ENCODE data around the gene RUNX1. TPM values are rescaled to one million over a fixed set of nuclear protein-coding genes. Genes with fewer than 3 reads are reported as not detected.

RUNX1 gene
- total and polyA plus RNA-seq, 8 donors = 7.5 to 89.6 (median 10.8) TPM

- Histone ChIP-seq H3K36me3 (peaks cover 0 to 91% of the 10 kb centered on the region in 2 donors), H3K9me3 (no peaks in the 10 kb centered on the region), H3K27me3 (no peaks in the 10 kb centered on the region), H3K4me3 (no peak overlapping the region), H3K27ac (no peak overlapping the region), H3K4me1 (peaks cover 17 to 58% of the 10 kb centered on the region in 2 donors)
- TF ChIP-seq, protein P1, sequence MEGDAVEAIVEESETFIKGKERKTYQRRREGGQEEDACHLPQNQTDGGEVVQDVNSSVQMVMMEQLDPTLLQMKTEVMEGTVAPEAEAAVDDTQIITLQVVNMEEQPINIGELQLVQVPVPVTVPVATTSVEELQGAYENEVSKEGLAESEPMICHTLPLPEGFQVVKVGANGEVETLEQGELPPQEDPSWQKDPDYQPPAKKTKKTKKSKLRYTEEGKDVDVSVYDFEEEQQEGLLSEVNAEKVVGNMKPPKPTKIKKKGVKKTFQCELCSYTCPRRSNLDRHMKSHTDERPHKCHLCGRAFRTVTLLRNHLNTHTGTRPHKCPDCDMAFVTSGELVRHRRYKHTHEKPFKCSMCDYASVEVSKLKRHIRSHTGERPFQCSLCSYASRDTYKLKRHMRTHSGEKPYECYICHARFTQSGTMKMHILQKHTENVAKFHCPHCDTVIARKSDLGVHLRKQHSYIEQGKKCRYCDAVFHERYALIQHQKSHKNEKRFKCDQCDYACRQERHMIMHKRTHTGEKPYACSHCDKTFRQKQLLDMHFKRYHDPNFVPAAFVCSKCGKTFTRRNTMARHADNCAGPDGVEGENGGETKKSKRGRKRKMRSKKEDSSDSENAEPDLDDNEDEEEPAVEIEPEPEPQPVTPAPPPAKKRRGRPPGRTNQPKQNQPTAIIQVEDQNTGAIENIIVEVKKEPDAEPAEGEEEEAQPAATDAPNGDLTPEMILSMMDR (IDR thresholded peaks at IDR 0.05) = no peak
- DNase-seq (no peak), ATAC-seq (no peak)
- intact Hi-C loops (cut with DNase I) = no loop called here
Measured at GRCh38 chr21:34875830-34876229, 173.3 kb downstream of the RUNX1 start.

- Histone ChIP-seq H3K27me3 (no peaks in the 10 kb centered on the region), H3K4me3 (no peak overlapping the region), H3K9me3 (no peaks in the 10 kb centered on the region), H3K27ac (peak overlapping the region; percentile 0 to 4), H3K36me3 (peaks cover 3 to 93% of the 10 kb centered on the region in 2 donors), H3K4me1 (peaks cover 20 to 58% of the 10 kb centered on the region in 2 donors)
- TF ChIP-seq, protein P1 (IDR thresholded peaks at IDR 0.05) = no peak
- no peak for ATAC-seq
- intact Hi-C loops (cut with DNase I) = no loop called here
- DNase-seq = no peak
Measured at GRCh38 chr21:34874684-34875513, 174.2 kb downstream of the RUNX1 start.

DNA sequence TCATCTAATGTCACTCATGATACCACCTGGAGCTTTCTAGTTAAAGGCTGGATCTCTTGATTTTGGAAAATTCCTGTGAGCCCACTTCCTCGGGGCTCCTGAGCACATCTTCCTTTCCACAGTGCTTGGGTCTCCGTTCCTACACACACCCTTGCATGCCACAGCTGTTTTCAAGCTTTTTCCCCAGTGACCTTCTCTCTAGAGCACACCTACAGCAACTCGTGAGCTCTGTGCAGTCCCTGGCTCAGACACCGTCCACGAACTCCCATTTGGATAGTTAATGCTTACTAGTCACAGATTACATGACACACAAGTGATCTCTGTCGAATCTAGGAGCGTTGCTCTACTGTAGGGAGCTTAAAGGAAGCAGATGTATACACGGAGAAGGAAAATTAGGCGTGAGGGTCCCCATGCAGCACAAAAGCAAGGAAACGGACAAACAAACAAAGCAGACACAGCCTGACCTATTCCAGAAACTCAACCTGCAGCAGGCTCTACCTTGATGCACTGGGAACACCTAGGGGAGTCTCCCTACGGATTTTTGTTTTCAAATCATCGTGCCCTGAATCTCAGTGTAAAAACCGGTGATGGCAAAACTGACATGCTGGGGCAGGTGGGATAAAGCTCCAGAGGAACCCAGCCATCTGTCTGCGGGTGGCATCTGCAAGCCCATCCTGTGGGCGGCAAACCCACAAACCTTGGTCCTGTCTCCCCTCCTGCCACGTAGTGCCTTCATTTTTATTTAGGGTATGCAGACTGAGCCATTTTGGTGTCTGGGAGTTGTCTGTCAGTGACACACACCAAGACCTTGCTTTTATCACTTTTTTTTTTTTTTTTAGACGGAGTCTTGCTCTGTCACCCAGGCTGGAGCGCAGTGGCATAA is 177.8 kb downstream of the RUNX1 start:
- no peaks in the 10 kb centered on the region for H3K9me3 ChIP-seq
- H3K27ac ChIP-seq = no peak overlapping the region
- H3K4me3 ChIP-seq = no peak overlapping the region
- DNase-seq (no peak), ATAC-seq (no peak)
- H3K4me1 ChIP-seq = peaks cover 15 to 57% of the 10 kb centered on the region in 2 donors
- peaks cover 3 to 90% of the 10 kb centered on the region in 2 donors for H3K36me3 ChIP-seq
- intact Hi-C loops (cut with DNase I) = no loop called here
- no peaks in the 10 kb centered on the region for H3K27me3 ChIP-seq
- TF ChIP-seq, protein P1 (IDR thresholded peaks at IDR 0.05) = no peak

GRCh38 chr21:34870246-34870645 is 178.9 kb downstream of the RUNX1 start:
- intact Hi-C loops (cut with DNase I) = no loop called here
- Histone ChIP-seq H3K9me3 (no peaks in the 10 kb centered on the region), H3K27me3 (no peaks in the 10 kb centered on the region), H3K27ac (peak overlapping the region; percentile 63 to 67), H3K4me1 (peaks cover 15 to 57% of the 10 kb centered on the region in 2 donors), H3K36me3 (peaks cover 3 to 91% of the 10 kb centered on the region in 2 donors), H3K4me3 (no peak overlapping the region)
- no peak for DNase-seq
- ATAC-seq = no peak
- TF ChIP-seq, protein P1 (IDR thresholded peaks at IDR 0.05) = no peak

- Histone ChIP-seq H3K36me3 (peaks cover 3 to 91% of the 10 kb centered on the region in 2 donors), H3K27me3 (no peaks in the 10 kb centered on the region), H3K4me3 (no peak overlapping the region), H3K4me1 (peaks cover 13 to 59% of the 10 kb centered on the region in 2 donors), H3K9me3 (no peaks in the 10 kb centered on the region), H3K27ac (peak overlapping the region; percentile 63 to 67)
- intact Hi-C loops (cut with DNase I) = no loop called here
- TF ChIP-seq, protein P1 (IDR thresholded peaks at IDR 0.05) = no peak
- no peak for DNase-seq
- peak; percentile 72 for ATAC-seq
Measured at GRCh38 chr21:34869545-34869944, 179.6 kb downstream of the RUNX1 start.
